ENCODE measurements around the gene SLC49A4. TPM values are rescaled to one million over a fixed set of nuclear protein-coding genes. Genes with fewer than 3 reads are reported as not detected.

SLC49A4 gene
- total RNA-seq, 1 experiment from 2014 or later, result 41.6 TPM

DNA sequence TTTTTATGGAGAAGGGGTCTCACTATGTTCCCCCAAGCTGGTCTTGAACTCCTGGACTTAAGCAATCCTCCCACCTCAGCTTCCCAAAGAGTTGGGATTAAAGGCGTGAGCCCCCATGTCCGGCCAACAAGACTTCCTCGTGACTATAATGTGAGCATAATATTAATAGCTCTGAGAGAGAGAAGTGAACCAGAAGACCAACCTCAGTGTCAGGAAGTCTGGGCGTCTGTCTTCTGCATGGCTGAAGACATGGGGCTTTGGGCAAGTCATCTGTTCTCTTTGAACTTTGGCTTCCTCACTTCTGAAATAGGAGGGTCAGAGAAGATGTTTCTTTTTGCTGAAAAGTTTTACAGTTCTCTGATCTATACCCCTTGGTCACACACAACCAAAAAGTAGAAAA lies 92.1 kb downstream of the SLC49A4 start:
- Mint-ChIP-seq H3K36me3 (ENCODE audit: insufficient read depth, unreplicated experiment) (peaks cover 9% of the 10 kb centered on the region), H3K4me3 (ENCODE audit: unreplicated experiment) (no peak overlapping the region), H3K27ac (ENCODE audit: unreplicated experiment) (no peak overlapping the region), H3K9me3 (ENCODE audit: unreplicated experiment) (no peaks in the 10 kb centered on the region), H3K4me1 (ENCODE audit: low read depth, unreplicated experiment) (no peaks in the 10 kb centered on the region), H3K27me3 (ENCODE audit: insufficient read depth, unreplicated experiment) (no peaks in the 10 kb centered on the region)
- Histone ChIP-seq H3K36me3 (ENCODE audit: control insufficient read depth, insufficient read depth, low read length) (no peaks in the 10 kb centered on the region), H3K27me3 (replicated peaks; ENCODE audit: control insufficient read depth, insufficient read depth, low read length) (no peaks in the 10 kb centered on the region), H3K4me3 (ENCODE audit: low read depth, low read length) (no peak overlapping the region), H3K4me1 (peaks cover 13% of the 10 kb centered on the region), H3K9me3 (no peaks in the 10 kb centered on the region)
- CTCF ChIA-PET, result no interaction called here
- POLR2A ChIA-PET, result no interaction called here
- TF ChIP-seq, protein P1, sequence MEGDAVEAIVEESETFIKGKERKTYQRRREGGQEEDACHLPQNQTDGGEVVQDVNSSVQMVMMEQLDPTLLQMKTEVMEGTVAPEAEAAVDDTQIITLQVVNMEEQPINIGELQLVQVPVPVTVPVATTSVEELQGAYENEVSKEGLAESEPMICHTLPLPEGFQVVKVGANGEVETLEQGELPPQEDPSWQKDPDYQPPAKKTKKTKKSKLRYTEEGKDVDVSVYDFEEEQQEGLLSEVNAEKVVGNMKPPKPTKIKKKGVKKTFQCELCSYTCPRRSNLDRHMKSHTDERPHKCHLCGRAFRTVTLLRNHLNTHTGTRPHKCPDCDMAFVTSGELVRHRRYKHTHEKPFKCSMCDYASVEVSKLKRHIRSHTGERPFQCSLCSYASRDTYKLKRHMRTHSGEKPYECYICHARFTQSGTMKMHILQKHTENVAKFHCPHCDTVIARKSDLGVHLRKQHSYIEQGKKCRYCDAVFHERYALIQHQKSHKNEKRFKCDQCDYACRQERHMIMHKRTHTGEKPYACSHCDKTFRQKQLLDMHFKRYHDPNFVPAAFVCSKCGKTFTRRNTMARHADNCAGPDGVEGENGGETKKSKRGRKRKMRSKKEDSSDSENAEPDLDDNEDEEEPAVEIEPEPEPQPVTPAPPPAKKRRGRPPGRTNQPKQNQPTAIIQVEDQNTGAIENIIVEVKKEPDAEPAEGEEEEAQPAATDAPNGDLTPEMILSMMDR (IDR thresholded peaks at IDR 0.05; ENCODE audit: insufficient read depth in 1 of 2, low read depth in 1 of 2, low read length in 1 of 2, severe bottlenecking in 1 of 2, unreplicated experiment in 1 of 2), result no peak
- no TSS peak for BruUV-seq (replicated peaks)
- DNase-seq, result no peak
- intact Hi-C loops (cut with micrococcal nuclease; ENCODE audit: unreplicated experiment), result no loop called here

DNA sequence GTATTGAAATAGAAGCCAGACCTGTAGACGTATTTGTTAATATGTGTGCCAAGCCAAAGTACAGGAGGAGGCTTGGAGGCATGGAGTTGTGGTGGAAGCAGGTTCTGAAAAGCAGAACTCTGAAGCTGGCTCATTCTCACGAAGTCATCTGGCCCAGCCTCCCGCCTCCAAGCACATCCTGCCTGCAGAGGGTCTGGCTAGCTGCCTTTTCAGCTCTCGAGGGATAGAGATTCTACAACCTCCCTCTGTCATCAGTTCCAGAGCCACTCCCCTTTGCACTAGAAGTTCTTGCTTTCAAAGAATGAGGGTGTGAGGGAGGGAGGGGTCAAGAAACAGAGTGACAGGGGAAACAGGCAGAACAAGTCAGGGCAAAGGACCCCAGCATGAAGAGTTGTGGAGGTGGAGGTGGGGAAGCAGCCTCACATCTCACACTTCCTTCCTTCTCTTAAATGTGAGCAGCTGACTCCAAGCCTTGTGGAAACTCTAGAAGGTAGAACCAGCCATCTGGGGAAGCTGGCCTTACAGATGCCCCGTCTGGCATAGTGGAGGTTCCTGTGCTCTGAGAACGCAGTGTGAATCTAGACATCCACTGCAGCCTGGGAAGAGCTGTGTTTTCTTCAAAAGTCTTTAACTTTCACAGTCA lies 95.3 kb downstream of the SLC49A4 start:
- Mint-ChIP-seq H3K27ac (ENCODE audit: unreplicated experiment) (no peak overlapping the region), H3K4me3 (ENCODE audit: unreplicated experiment) (no peak overlapping the region), H3K9me3 (ENCODE audit: unreplicated experiment) (no peaks in the 10 kb centered on the region), H3K27me3 (ENCODE audit: insufficient read depth, unreplicated experiment) (no peaks in the 10 kb centered on the region), H3K4me1 (ENCODE audit: low read depth, unreplicated experiment) (peaks cover 13% of the 10 kb centered on the region), H3K36me3 (ENCODE audit: insufficient read depth, unreplicated experiment) (peaks cover 9% of the 10 kb centered on the region)
- no peak overlapping the region for H3K4me3 ChIP-seq (ENCODE audit: low read depth, low read length)
- ChIA-PET CTCF (no interaction called here), POLR2A (no interaction called here)
- no TSS peak for BruUV-seq (replicated peaks)
- intact Hi-C loops (cut with micrococcal nuclease; ENCODE audit: unreplicated experiment), result loop anchor here (1.0 kb wide), 1 partner anchor 32 kb away; no protein-coding TSS in a partner anchor
- peak; percentile 48 to 54 for DNase-seq
- H3K27me3 ChIP-seq (replicated peaks; ENCODE audit: control insufficient read depth, insufficient read depth, low read length), result no peaks in the 10 kb centered on the region
- TF ChIP-seq, protein P1 (IDR thresholded peaks at IDR 0.05; ENCODE audit: insufficient read depth in 1 of 2, low read depth in 1 of 2, low read length in 1 of 2, severe bottlenecking in 1 of 2, unreplicated experiment in 1 of 2), result no peak
- H3K9me3 ChIP-seq, result no peaks in the 10 kb centered on the region
- H3K4me1 ChIP-seq, result peaks cover 13% of the 10 kb centered on the region
- H3K36me3 ChIP-seq (ENCODE audit: control insufficient read depth, insufficient read depth, low read length), result no peaks in the 10 kb centered on the region

DNA sequence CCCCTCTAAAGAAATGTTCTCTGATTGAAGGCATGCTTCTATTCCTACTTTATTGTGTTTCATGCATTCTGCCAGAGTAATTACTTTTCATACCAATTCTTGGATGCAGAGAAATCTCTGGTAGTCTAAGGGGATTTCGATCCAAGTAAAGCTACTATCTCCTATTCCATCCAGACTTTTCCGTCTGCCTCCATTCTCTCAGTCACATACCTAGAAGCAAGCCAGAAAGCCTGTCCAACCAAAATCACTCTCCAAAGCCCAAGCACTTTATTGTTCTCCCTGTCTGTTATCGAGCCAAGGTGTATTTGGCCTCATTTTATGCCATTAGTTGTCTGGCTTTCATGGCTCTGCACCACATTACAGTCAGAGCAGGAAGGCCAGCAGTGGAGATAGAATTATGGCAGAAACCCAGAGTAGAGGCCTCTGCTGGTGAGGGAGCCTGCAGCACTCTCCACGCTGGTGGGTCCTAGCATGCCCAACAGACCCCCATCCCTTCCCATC lies 95.9 kb downstream of the SLC49A4 start:
- no peaks in the 10 kb centered on the region for H3K27me3 ChIP-seq (replicated peaks; ENCODE audit: control insufficient read depth, insufficient read depth, low read length)
- POLR2A ChIA-PET, result no interaction called here
- H3K36me3 ChIP-seq (ENCODE audit: control insufficient read depth, insufficient read depth, low read length), result no peaks in the 10 kb centered on the region
- CTCF ChIA-PET, result no interaction called here
- no peak overlapping the region for H3K4me3 ChIP-seq (ENCODE audit: low read depth, low read length)
- Mint-ChIP-seq H3K36me3 (ENCODE audit: insufficient read depth, unreplicated experiment) (peaks cover 9% of the 10 kb centered on the region), H3K27me3 (ENCODE audit: insufficient read depth, unreplicated experiment) (no peaks in the 10 kb centered on the region), H3K4me1 (ENCODE audit: low read depth, unreplicated experiment) (peaks cover 13% of the 10 kb centered on the region), H3K4me3 (ENCODE audit: unreplicated experiment) (no peak overlapping the region), H3K9me3 (ENCODE audit: unreplicated experiment) (no peaks in the 10 kb centered on the region), H3K27ac (ENCODE audit: unreplicated experiment) (peak overlapping the region; percentile 17)
- TF ChIP-seq, protein P1 (IDR thresholded peaks at IDR 0.05; ENCODE audit: insufficient read depth in 1 of 2, low read depth in 1 of 2, low read length in 1 of 2, severe bottlenecking in 1 of 2, unreplicated experiment in 1 of 2), result no peak
- H3K4me1 ChIP-seq, result peaks cover 13% of the 10 kb centered on the region
- no TSS peak for BruUV-seq (replicated peaks)
- DNase-seq, result no peak
- H3K9me3 ChIP-seq, result no peaks in the 10 kb centered on the region
- intact Hi-C loops (cut with micrococcal nuclease; ENCODE audit: unreplicated experiment), result loop anchor here (1.0 kb wide), 1 partner anchor 32 kb away; no protein-coding TSS in a partner anchor
